Measurements from ENCODE around the gene AUNIP. TPM values are rescaled to one million over a fixed set of nuclear protein-coding genes. Genes with fewer than 3 reads are reported as not detected.

AUNIP gene
- total and polyA plus RNA-seq, 2 experiments from 2014 or later, result 2.2 to 2.3 TPM

DNA sequence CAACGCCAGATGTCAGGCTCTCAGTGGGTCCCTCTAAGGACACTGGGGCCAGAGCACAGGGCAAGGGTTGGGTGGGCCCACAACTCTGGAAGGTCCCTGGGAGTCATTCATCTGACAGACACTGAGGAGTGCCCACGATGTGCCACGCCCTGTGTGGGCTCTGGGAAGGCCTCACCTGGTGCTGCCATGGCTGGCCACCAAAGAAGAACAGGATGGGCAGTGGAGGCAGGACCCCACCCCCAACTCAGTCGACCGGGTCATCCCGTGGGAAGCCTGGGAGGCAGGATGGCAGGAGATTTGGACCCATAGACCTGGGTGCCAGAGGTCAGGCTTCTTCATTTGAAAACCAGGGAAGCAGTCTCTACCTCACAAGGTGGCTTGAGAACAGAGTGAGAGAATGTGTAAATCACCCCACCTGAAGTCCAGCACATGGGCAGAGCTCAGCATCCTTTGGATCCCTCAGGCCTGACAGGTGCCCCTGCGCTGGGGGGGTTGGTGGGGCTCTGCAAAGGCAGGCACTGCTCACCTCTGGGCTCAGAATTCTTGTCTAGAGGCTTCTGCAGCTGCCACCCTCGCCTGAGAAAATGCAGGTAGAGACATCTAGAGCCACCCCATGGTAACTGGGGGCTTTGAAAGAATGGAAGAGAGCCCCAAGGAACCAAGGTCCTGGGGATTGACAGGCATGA is 60.4 kb downstream of the AUNIP start:
- in situ Hi-C loops (cut with MboI), result loop anchor here (10.0 kb wide), 1 partner anchor 184 kb away; the partner anchor contains the start of gene MAN1C1
- H3K9ac ChIP-seq, result no peak overlapping the region
- no peaks in the 10 kb centered on the region for H4K20me1 ChIP-seq (ENCODE audit: insufficient read depth)
- H2AFZ ChIP-seq, result no peak overlapping the region
- H3K27me3 ChIP-seq (replicated peaks; ENCODE audit: insufficient read depth), result no peaks in the 10 kb centered on the region
- DNase-seq, result no peak
- H3K9me2 ChIP-seq (ENCODE audit: insufficient read depth), result no peaks in the 10 kb centered on the region
- peaks cover 22% of the 10 kb centered on the region for H3K79me2 ChIP-seq (ENCODE audit: insufficient read depth)
- peaks cover 20% of the 10 kb centered on the region; the same call in 1 of the 2 replicates for H3F3A ChIP-seq (ENCODE audit: insufficient read depth)
- H3K4me1 ChIP-seq (ENCODE audit: insufficient read depth), result peaks cover 6% of the 10 kb centered on the region; the same call in 1 of the 2 replicates
- no peak overlapping the region for H3K27ac ChIP-seq
- H3K9me3 ChIP-seq (ENCODE audit: low read depth), result no peaks in the 10 kb centered on the region
- no peak overlapping the region for H3K4me2 ChIP-seq (ENCODE audit: unreplicated experiment)
- TF ChIP-seq EZH2 (IDR thresholded peaks at IDR 0.05; ENCODE audit: insufficient read depth, poor library complexity, severe bottlenecking), result no peak
- TF ChIP-seq EZH2phosphoT487 (IDR thresholded peaks at IDR 0.05; ENCODE audit: insufficient read depth, low read depth), result no peak
- WGBS, 2 experiments (ENCODE audit: low coverage in 1 of 2, low lambda C conversion rate in 2 of 2, missing lambda C conversion rate in 2 of 2), result 69% methylated on average over 8 of the region's 8 CpGs
- H3K36me3 ChIP-seq (ENCODE audit: low read depth), result no peaks in the 10 kb centered on the region
- no peak overlapping the region for H3K4me3 ChIP-seq

DNA sequence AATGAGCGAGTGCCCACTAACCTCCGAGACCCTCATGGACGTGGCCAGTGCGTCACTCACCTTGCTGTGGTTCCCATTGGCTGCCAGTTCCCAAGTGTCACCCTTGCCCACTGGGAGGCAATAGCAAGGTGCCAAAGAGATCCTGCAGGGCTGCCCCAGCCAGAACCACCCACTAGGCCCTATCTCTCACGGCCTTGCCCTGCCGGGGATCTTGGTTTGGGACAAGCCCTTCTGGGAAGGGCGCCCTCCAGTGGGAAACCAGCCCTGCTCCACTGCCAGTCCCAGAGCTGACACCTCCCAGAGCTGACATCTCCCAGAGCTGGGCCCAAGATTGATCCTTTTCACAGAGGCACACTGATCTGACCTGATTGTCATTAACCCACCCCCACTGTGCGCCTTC is 61.3 kb downstream of the AUNIP start:
- Histone ChIP-seq H3K36me3 (ENCODE audit: low read depth) (no peaks in the 10 kb centered on the region), H3K4me2 (ENCODE audit: unreplicated experiment) (no peak overlapping the region), H3K4me1 (ENCODE audit: insufficient read depth) (peaks cover 6% of the 10 kb centered on the region; the same call in 1 of the 2 replicates), H3K9me2 (ENCODE audit: insufficient read depth) (no peaks in the 10 kb centered on the region), H2AFZ (no peak overlapping the region), H3K27me3 (replicated peaks; ENCODE audit: insufficient read depth) (no peaks in the 10 kb centered on the region), H3F3A (ENCODE audit: insufficient read depth) (0 out of 2 replicates have a peak, but pooled peaks cover 11% of the 10 kb centered on the region), H3K79me2 (ENCODE audit: insufficient read depth) (peaks cover 19% of the 10 kb centered on the region), H3K9me3 (ENCODE audit: low read depth) (no peaks in the 10 kb centered on the region), H3K4me3 (no peak overlapping the region), H4K20me1 (ENCODE audit: insufficient read depth) (no peaks in the 10 kb centered on the region), H3K27ac (no peak overlapping the region), H3K9ac (no peak overlapping the region)
- DNase-seq, result peak; percentile 64
- TF ChIP-seq EZH2phosphoT487 (IDR thresholded peaks at IDR 0.05; ENCODE audit: insufficient read depth, low read depth) (no peak), EZH2 (IDR thresholded peaks at IDR 0.05; ENCODE audit: insufficient read depth, poor library complexity, severe bottlenecking) (no peak)
- in situ Hi-C loops (cut with MboI), result loop anchor here (10.0 kb wide), 1 partner anchor 183 kb away; the partner anchor contains the start of gene MAN1C1
- 78 to 92% methylated on average over 8 of the region's 8 CpGs for WGBS, 2 experiments (ENCODE audit: low coverage in 1 of 2, low lambda C conversion rate in 2 of 2, missing lambda C conversion rate in 2 of 2)

GRCh38 chr1:25796811-25797458 is 62.3 kb downstream of the AUNIP start:
- no peaks in the 10 kb centered on the region for H3K9me3 ChIP-seq (ENCODE audit: low read depth)
- peaks cover 6% of the 10 kb centered on the region; the same call in 1 of the 2 replicates for H3K4me1 ChIP-seq (ENCODE audit: insufficient read depth)
- no peak overlapping the region for H3K4me3 ChIP-seq
- TF ChIP-seq EZH2 (IDR thresholded peaks at IDR 0.05; ENCODE audit: insufficient read depth, poor library complexity, severe bottlenecking) (no peak), EZH2phosphoT487 (IDR thresholded peaks at IDR 0.05; ENCODE audit: insufficient read depth, low read depth) (no peak)
- H3K79me2 ChIP-seq (ENCODE audit: insufficient read depth), result peaks cover 15% of the 10 kb centered on the region
- no peak overlapping the region for H2AFZ ChIP-seq
- H3K4me2 ChIP-seq (ENCODE audit: unreplicated experiment), result no peak overlapping the region
- no peaks in the 10 kb centered on the region for H4K20me1 ChIP-seq (ENCODE audit: insufficient read depth)
- peak; percentile 81 for DNase-seq
- in situ Hi-C loops (cut with MboI), result loop anchor here (10.0 kb wide), 1 partner anchor 182 kb away; the partner anchor contains the start of gene MAN1C1
- 0 out of 2 replicates have a peak, but pooled peaks cover 8% of the 10 kb centered on the region for H3F3A ChIP-seq (ENCODE audit: insufficient read depth)
- H3K27me3 ChIP-seq (replicated peaks; ENCODE audit: insufficient read depth), result no peaks in the 10 kb centered on the region
- H3K36me3 ChIP-seq (ENCODE audit: low read depth), result no peaks in the 10 kb centered on the region
- no peak overlapping the region for H3K27ac ChIP-seq
- WGBS, 2 experiments (ENCODE audit: low coverage in 1 of 2, low lambda C conversion rate in 2 of 2, missing lambda C conversion rate in 2 of 2), result 6 to 16% methylated on average over 6 to 19 of the region's 19 CpGs
- H3K9ac ChIP-seq, result no peak overlapping the region
- H3K9me2 ChIP-seq (ENCODE audit: insufficient read depth), result no peaks in the 10 kb centered on the region

GRCh38 chr1:25795946-25796810 is 63.1 kb downstream of the AUNIP start:
- H4K20me1 ChIP-seq (ENCODE audit: insufficient read depth), result no peaks in the 10 kb centered on the region
- H2AFZ ChIP-seq, result no peak overlapping the region
- in situ Hi-C loops (cut with MboI), result loop anchor here (10.0 kb wide), 1 partner anchor 181 kb away; the partner anchor contains the start of gene MAN1C1
- WGBS, 2 experiments (ENCODE audit: low coverage in 1 of 2, low lambda C conversion rate in 2 of 2, missing lambda C conversion rate in 2 of 2), result 76 to 80% methylated on average over 22 of the region's 22 CpGs
- no peak overlapping the region for H3K27ac ChIP-seq
- no peaks in the 10 kb centered on the region for H3K9me3 ChIP-seq (ENCODE audit: low read depth)
- H3F3A ChIP-seq (ENCODE audit: insufficient read depth), result 0 out of 2 replicates have a peak, but pooled peaks cover 8% of the 10 kb centered on the region
- no peaks in the 10 kb centered on the region for H3K27me3 ChIP-seq (replicated peaks; ENCODE audit: insufficient read depth)
- TF ChIP-seq EZH2phosphoT487 (IDR thresholded peaks at IDR 0.05; ENCODE audit: insufficient read depth, low read depth) (no peak), EZH2 (IDR thresholded peaks at IDR 0.05; ENCODE audit: insufficient read depth, poor library complexity, severe bottlenecking) (no peak)
- H3K9ac ChIP-seq, result no peak overlapping the region
- DNase-seq, result no peak
- no peaks in the 10 kb centered on the region for H3K36me3 ChIP-seq (ENCODE audit: low read depth)
- H3K4me3 ChIP-seq, result no peak overlapping the region
- H3K79me2 ChIP-seq (ENCODE audit: insufficient read depth), result peaks cover 8% of the 10 kb centered on the region; the same call in 1 of the 2 replicates
- H3K4me2 ChIP-seq (ENCODE audit: unreplicated experiment), result no peak overlapping the region
- peaks cover 6% of the 10 kb centered on the region; the same call in 1 of the 2 replicates for H3K4me1 ChIP-seq (ENCODE audit: insufficient read depth)
- no peaks in the 10 kb centered on the region for H3K9me2 ChIP-seq (ENCODE audit: insufficient read depth)

Data from GM23248 (cell line).